Measurements from ENCODE around the gene C1orf198.

The C1orf198 gene

GRCh38 chr1:230828421-230828820, 39.9 kb downstream of the C1orf198 start:
- DNase-seq = no peak

GRCh38 chr1:230827801-230828200, 40.5 kb downstream of the C1orf198 start:
- no peak for DNase-seq

- DNase-seq = no peak
Measured at GRCh38 chr1:230827081-230827681, 41.1 kb downstream of the C1orf198 start.

- DNase-seq = no peak
Measured at GRCh38 chr1:230826166-230826875, 42.0 kb downstream of the C1orf198 start.

- no peak for DNase-seq
Measured at GRCh38 chr1:230825761-230826160, 42.6 kb downstream of the C1orf198 start.

- DNase-seq = no peak
Measured at GRCh38 chr1:230824919-230825721, 43.2 kb downstream of the C1orf198 start.

- no peak for DNase-seq
Measured at GRCh38 chr1:230824551-230824918, 43.8 kb downstream of the C1orf198 start.

GRCh38 chr1:230823931-230824381, 44.4 kb downstream of the C1orf198 start:
- DNase-seq = no peak

- DNase-seq = no peak
Measured at GRCh38 chr1:230823426-230823825, 44.9 kb downstream of the C1orf198 start.

- DNase-seq = no peak
Measured at GRCh38 chr1:230822092-230822581, 46.2 kb downstream of the C1orf198 start.

- no peak for DNase-seq
Measured at GRCh38 chr1:230821346-230821745, 47.0 kb downstream of the C1orf198 start.

GRCh38 chr1:230820568-230820967, 47.8 kb downstream of the C1orf198 start:
- no peak for DNase-seq

GRCh38 chr1:230819976-230820375, 48.3 kb downstream of the C1orf198 start:
- DNase-seq = no peak

GRCh38 chr1:230818901-230819300, 49.4 kb downstream of the C1orf198 start:
- no peak for DNase-seq

- DNase-seq = no peak
Measured at GRCh38 chr1:230818367-230818766, 50.0 kb downstream of the C1orf198 start.

GRCh38 chr1:230816018-230816417, 52.3 kb downstream of the C1orf198 start:
- no peak for DNase-seq

- DNase-seq = no peak
Measured at GRCh38 chr1:230814949-230815692, 53.2 kb downstream of the C1orf198 start.

- DNase-seq = no peak
Measured at GRCh38 chr1:230812568-230812967, 55.8 kb downstream of the C1orf198 start.

GRCh38 chr1:230809256-230809990, 58.9 kb downstream of the C1orf198 start:
- no peak for DNase-seq

- no peak for DNase-seq
Measured at GRCh38 chr1:230808281-230808872, 59.9 kb downstream of the C1orf198 start.

GRCh38 chr1:230807561-230808280, 60.6 kb downstream of the C1orf198 start:
- DNase-seq = no peak

All from stimulated activated CD4-positive, alpha-beta T cell treated with anti-CD3 and anti-CD28 coated beads, Interleukin-2, amount 100 ng/mL, for 24 hours (primary cell).